T-helper 17 cell (primary cell): Measurements from ENCODE around the gene ATP10B. TPM values are rescaled to one million over a fixed set of nuclear protein-coding genes. Genes with fewer than 3 reads are reported as not detected.

Source experiments
- ATAC-seq: fragments of 150-1000 bp; cut with Tn5 transposase; 2 replicates; pipeline ENCODE4 v1.10.0; 2021; ENCODE audit warnings: mild to moderate bottlenecking, moderate library complexity
- DNase-seq, 3 donors: peaks; one replicate each; pipeline versions ENCODE4 v3.0.0 to v3.0.0-alpha.2; 2020 to 2021
- H3K9me3 ChIP-seq: one replicate; pipeline ENCODE4 v1.7.0; 2013; ENCODE audit warnings: low read length, mild to moderate bottlenecking; ENCODE audit not compliant: control insufficient read depth, poor library complexity, severe bottlenecking
- H3K27ac Mint-ChIP-seq: one replicate; pipeline ENCODE4 v1.8.0; 2022; ENCODE audit warnings: mild to moderate bottlenecking, moderate library complexity, mixed read lengths
- H3K27me3 Mint-ChIP-seq: one replicate; pipeline ENCODE4 v1.8.0; 2022; ENCODE audit warnings: mixed read lengths
- H3K36me3 Mint-ChIP-seq: one replicate; pipeline ENCODE4 v1.8.0; 2022; ENCODE audit warnings: low read depth, mixed read lengths
- H3K4me1 Mint-ChIP-seq: one replicate; pipeline ENCODE4 v1.8.0; 2022; ENCODE audit warnings: mild to moderate bottlenecking, mixed read lengths
- H3K4me3 Mint-ChIP-seq: one replicate; pipeline ENCODE4 v1.8.0; 2022; ENCODE audit warnings: mild to moderate bottlenecking, moderate library complexity, mixed read lengths
- total RNA-seq, 4 donors: library from RNA in 2 of 4; stranded (reverse) in 2 of 4; gene quantifications; one replicate each; pipeline ENCODE4 v1.2.3 and lab custom pipeline; 2022 to 2026

ATP10B gene
- total RNA-seq, 2 donors from 2014 or later: not detected

GRCh38 chr5:160685695-160686094 is 166.3 kb downstream of the ATP10B start:
- no peak for ATAC-seq
- Mint-ChIP-seq H3K36me3 (no peaks in the 10 kb centered on the region), H3K27me3 (peaks cover 25% of the 10 kb centered on the region), H3K4me3 (no peak overlapping the region), H3K27ac (no peak overlapping the region), H3K4me1 (no peaks in the 10 kb centered on the region)
- H3K9me3 ChIP-seq: no peaks in the 10 kb centered on the region
- DNase-seq: no peak

- Mint-ChIP-seq H3K4me1 (no peaks in the 10 kb centered on the region), H3K27me3 (peaks cover 25% of the 10 kb centered on the region), H3K4me3 (no peak overlapping the region), H3K36me3 (no peaks in the 10 kb centered on the region), H3K27ac (no peak overlapping the region)
- ATAC-seq (no peak), DNase-seq (no peak)
- H3K9me3 ChIP-seq: no peaks in the 10 kb centered on the region
Measured at GRCh38 chr5:160685219-160685618, 166.8 kb downstream of the ATP10B start.

- Mint-ChIP-seq H3K4me3 (no peak overlapping the region), H3K27ac (no peak overlapping the region), H3K36me3 (no peaks in the 10 kb centered on the region), H3K27me3 (peaks cover 26% of the 10 kb centered on the region), H3K4me1 (no peaks in the 10 kb centered on the region)
- DNase-seq (no peak), ATAC-seq (no peak)
- no peaks in the 10 kb centered on the region for H3K9me3 ChIP-seq
Measured at GRCh38 chr5:160679567-160680309, 172.3 kb downstream of the ATP10B start.

GRCh38 chr5:160675988-160676387 is 176.0 kb downstream of the ATP10B start:
- no peaks in the 10 kb centered on the region for H3K9me3 ChIP-seq
- Mint-ChIP-seq H3K27ac (no peak overlapping the region), H3K4me3 (no peak overlapping the region), H3K36me3 (no peaks in the 10 kb centered on the region), H3K27me3 (peaks cover 34% of the 10 kb centered on the region), H3K4me1 (no peaks in the 10 kb centered on the region)
- no peak for ATAC-seq
- DNase-seq: no peak

- ATAC-seq (no peak), DNase-seq (no peak)
- Mint-ChIP-seq H3K4me3 (no peak overlapping the region), H3K27ac (no peak overlapping the region), H3K36me3 (no peaks in the 10 kb centered on the region), H3K4me1 (no peaks in the 10 kb centered on the region), H3K27me3 (peaks cover 34% of the 10 kb centered on the region)
- H3K9me3 ChIP-seq: no peaks in the 10 kb centered on the region
Measured at GRCh38 chr5:160674901-160675300, 177.1 kb downstream of the ATP10B start.

- Mint-ChIP-seq H3K27ac (no peak overlapping the region), H3K4me3 (no peak overlapping the region), H3K4me1 (no peaks in the 10 kb centered on the region), H3K36me3 (no peaks in the 10 kb centered on the region), H3K27me3 (peaks cover 32% of the 10 kb centered on the region)
- H3K9me3 ChIP-seq: no peaks in the 10 kb centered on the region
- DNase-seq (no peak), ATAC-seq (no peak)
Measured at GRCh38 chr5:160672521-160672920, 179.5 kb downstream of the ATP10B start.

- Mint-ChIP-seq H3K27me3 (peaks cover 25% of the 10 kb centered on the region), H3K4me3 (no peak overlapping the region), H3K27ac (no peak overlapping the region), H3K4me1 (no peaks in the 10 kb centered on the region), H3K36me3 (no peaks in the 10 kb centered on the region)
- H3K9me3 ChIP-seq: no peaks in the 10 kb centered on the region
- DNase-seq (no peak), ATAC-seq (no peak)
Measured at GRCh38 chr5:160668356-160668755, 183.7 kb downstream of the ATP10B start.

- ATAC-seq: no peak
- H3K4me1 Mint-ChIP-seq: no peaks in the 10 kb centered on the region
- no peak overlapping the region for H3K27ac Mint-ChIP-seq
- H3K4me3 Mint-ChIP-seq: no peak overlapping the region
- H3K27me3 Mint-ChIP-seq: peaks cover 17% of the 10 kb centered on the region
- no peak for DNase-seq
- H3K36me3 Mint-ChIP-seq: no peaks in the 10 kb centered on the region
- no peaks in the 10 kb centered on the region for H3K9me3 ChIP-seq
Measured at GRCh38 chr5:160667160-160667559, 184.9 kb downstream of the ATP10B start.

GRCh38 chr5:160665460-160665859 is 186.6 kb downstream of the ATP10B start:
- Mint-ChIP-seq H3K36me3 (no peaks in the 10 kb centered on the region), H3K4me1 (no peaks in the 10 kb centered on the region), H3K27me3 (peaks cover 25% of the 10 kb centered on the region), H3K4me3 (no peak overlapping the region), H3K27ac (no peak overlapping the region)
- no peaks in the 10 kb centered on the region for H3K9me3 ChIP-seq
- ATAC-seq (no peak), DNase-seq (no peak)

- DNase-seq (no peak), ATAC-seq (no peak)
- Mint-ChIP-seq H3K4me1 (no peaks in the 10 kb centered on the region), H3K36me3 (no peaks in the 10 kb centered on the region), H3K27ac (no peak overlapping the region), H3K4me3 (no peak overlapping the region), H3K27me3 (peaks cover 27% of the 10 kb centered on the region)
- no peaks in the 10 kb centered on the region for H3K9me3 ChIP-seq
Measured at GRCh38 chr5:160660132-160660531, 191.9 kb downstream of the ATP10B start.

GRCh38 chr5:160657622-160658458 is 194.2 kb downstream of the ATP10B start:
- H3K9me3 ChIP-seq: no peaks in the 10 kb centered on the region
- ATAC-seq: no peak
- no peak overlapping the region for H3K4me3 Mint-ChIP-seq
- DNase-seq: no peak
- H3K4me1 Mint-ChIP-seq: no peaks in the 10 kb centered on the region
- peaks cover 27% of the 10 kb centered on the region for H3K27me3 Mint-ChIP-seq
- no peak overlapping the region for H3K27ac Mint-ChIP-seq
- H3K36me3 Mint-ChIP-seq: no peaks in the 10 kb centered on the region

GRCh38 chr5:160657068-160657507 is 194.9 kb downstream of the ATP10B start:
- no peak for ATAC-seq
- H3K4me3 Mint-ChIP-seq: no peak overlapping the region

GRCh38 chr5:160655717-160656116 is 196.3 kb downstream of the ATP10B start:
- H3K9me3 ChIP-seq: no peaks in the 10 kb centered on the region
- Mint-ChIP-seq H3K36me3 (no peaks in the 10 kb centered on the region), H3K4me1 (no peaks in the 10 kb centered on the region), H3K27ac (no peak overlapping the region), H3K4me3 (no peak overlapping the region), H3K27me3 (peaks cover 21% of the 10 kb centered on the region)
- DNase-seq (no peak), ATAC-seq (no peak)

More at GRCh38 chr5:160657068-160657507, 194.9 kb downstream of the ATP10B start:
- Mint-ChIP-seq H3K36me3 (no peaks in the 10 kb centered on the region), H3K27ac (no peak overlapping the region), H3K4me1 (no peaks in the 10 kb centered on the region), H3K27me3 (peaks cover 27% of the 10 kb centered on the region)
- no peak for DNase-seq
- H3K9me3 ChIP-seq: no peaks in the 10 kb centered on the region
